ENCODE results near the gene ARSB.

ARSB gene

GRCh38 chr5:78985116-78985724 lies at the start of gene ARSB:
TSS of gene ARSB (minus strand) at chr5:78985310. CDS start at chr5:78985248, 62 bp downstream.
- peak; percentile 76 for DNase-seq

DNA sequence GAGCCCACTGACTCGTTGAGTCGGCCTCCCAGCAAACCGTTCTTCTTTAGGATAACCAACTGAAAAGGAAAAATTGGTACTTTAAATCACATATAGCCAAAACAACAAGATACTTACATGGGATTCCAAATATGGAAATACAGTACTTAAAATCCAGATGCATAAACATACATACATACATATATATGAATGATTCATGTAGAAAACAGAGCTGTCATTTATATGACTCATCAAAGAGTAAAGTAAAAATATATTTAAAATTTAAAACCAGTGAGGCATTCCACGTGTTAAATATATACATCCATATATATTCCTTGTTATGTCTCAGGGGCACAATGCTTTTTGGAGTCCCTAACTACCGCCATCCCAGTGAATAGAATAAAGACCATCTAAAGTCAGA lies 47.7 kb upstream of the ARSB start:
- no peak for DNase-seq

DNA sequence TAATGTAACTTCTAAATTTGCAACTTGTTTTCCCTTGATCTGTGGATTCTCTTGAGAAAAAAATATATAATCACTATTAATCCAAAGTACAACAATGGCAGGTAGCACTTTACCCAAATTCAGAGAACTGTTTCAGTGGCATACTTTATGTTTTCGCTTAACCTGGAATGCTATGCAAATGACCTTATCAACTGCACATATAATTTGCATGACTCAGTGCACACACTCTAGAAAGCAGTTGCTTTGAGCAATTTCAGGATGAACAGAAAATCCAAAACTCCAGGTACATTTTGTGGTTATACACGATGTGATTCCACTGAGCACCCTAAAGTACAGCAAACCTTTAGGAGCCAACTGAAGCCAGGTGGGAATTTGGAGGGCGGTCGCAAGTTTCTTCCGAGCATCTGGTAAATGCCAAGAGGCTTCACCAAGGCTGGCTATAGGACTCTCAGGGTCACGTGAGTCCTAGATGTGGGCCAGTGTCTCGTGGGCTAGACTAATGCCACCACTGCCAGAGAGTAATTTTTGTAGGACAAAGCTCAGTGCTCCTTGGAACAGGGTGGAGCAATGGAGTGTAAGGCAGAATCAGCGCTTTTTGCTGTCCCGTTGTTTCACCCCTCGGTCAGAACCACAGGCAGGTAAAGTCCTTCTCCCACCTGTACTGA lies 47.1 kb upstream of the ARSB start:
- no peak for DNase-seq

DNA sequence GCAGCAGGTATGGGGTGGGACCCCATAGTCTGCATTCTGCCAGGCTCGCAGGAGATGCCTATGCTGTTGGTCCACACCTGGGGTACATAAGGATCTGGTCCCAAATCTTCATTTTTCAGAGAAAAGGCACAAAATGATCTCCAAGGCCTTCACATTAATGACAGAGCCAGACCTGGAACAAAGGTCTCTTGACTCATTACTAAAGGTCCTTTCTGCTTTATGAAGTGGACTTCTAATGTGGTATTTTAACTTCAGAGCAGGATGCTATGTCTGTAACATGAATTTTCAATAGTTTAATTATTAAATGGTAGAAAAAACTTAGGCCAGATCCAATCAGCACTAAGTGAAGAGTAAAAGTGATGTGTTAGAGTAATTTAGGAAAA lies 46.4 kb upstream of the ARSB start:
- DNase-seq, result no peak

- DNase-seq, result no peak
These were observed 45.8 kb upstream of the ARSB start for GRCh38 chr5:79030663-79031484.

DNA sequence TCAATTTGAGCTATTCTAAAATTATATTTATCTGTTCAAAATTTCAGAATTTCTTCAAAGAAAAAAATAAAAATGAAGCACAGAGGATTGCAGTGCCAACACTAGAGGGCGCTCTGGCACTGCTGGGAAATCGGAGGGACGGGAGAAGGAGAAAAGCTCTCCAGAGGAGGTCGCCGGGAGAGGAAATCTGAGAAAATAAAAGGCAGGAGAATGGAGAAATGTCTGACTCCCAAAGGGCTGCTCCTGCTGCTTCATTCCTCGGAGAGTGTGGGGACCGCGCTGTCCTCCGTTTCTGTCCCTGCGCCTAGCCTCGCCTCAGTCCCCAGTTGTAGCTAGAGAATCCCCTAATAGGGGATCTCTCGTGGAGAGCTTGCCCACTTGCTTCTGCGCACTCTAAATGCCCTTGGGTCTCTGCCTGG lies 40.0 kb upstream of the ARSB start:
- DNase-seq, result peak; percentile 46

- DNase-seq, result no peak
These were observed 38.8 kb upstream of the ARSB start for GRCh38 chr5:79023947-79024346.

DNA sequence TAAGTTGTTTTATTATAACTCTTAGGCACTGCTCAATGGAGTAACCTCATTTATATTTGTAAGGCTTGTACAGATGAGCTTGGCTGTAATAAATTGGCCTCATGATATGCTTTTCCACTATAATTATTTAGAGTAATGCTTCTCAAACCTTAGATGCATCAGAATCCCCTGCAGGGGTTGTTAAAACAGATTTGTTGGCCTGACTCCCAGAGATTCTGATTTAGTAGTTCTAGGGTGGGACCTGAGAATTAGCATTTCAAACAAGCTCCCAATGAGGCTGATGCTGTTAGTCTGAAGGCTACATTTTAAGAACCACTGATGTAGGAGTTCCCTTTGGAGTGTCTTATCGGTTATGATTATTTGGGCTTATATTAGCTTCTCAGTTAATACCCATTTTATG lies 38.2 kb upstream of the ARSB start:
- no peak for DNase-seq

DNA sequence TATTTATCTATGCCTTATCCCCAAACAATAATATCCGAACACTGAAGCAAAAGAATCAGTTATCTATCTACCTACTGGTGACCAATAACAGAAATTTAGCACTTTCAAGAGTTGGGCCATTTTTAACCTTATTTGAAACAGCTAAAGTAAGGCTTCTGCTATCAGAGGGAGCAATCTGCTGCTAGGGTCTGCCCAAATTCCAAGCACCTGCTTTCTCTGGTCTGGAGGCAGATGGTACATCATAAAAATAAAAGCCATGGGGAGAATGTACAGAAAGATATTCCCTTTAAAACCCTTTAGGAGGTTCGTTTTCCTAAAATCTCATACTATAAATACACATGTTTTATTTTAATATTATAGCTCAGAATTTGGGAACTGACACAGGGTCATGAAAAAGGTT lies 37.7 kb upstream of the ARSB start:
- DNase-seq, result no peak

DNA sequence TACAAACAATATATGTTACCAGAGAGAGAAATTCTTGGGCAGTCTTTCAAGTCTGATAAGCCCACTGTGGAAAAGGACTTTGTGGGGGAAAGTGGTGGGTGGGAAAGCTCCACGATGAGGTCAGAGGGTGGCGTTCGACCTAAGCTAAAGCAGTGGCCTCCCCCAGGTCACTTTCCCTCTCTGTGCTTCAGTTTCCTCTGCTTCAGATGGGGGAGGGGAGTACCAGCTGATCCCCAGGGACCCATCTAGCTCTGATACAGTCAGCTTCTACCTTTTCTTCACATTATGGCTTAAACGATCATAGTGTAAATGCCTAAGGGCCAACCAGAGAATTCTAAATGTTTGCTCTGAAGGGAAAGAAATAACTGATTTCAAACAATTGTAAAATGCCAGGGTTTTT lies 36.6 kb upstream of the ARSB start:
- DNase-seq, result no peak

DNA sequence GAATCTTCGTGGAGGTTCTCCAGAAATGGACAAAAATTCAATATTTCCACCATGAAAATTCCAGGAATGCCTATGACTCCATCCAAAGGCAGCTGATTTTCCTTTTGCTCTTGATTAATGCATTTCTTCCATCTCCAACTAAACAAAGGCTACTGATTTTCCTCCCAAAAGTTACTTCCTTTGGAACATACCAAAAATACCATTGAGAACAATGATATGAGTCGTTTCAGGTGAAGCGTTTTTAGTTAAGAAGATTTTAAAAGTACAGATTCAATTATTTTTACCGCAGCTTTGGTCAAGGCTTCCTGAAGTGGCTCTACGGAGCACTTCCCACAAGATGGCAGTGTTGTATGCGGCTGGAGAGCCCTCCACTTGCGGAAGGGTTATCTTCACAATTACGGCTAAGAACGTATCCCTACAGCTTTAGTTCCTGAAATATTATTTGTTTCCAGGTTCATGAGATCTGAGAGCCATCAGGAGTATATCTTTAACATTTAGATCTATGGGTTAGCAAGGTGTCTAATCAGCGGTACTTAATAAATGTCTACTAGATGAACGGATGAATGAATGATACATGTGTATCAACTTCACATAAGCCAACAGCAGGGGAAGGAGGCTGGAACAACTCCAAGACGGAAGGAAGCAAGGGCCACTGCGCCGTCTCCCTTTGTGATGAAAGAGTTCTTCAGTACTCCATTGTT lies 35.9 kb upstream of the ARSB start:
- DNase-seq, result peak; percentile 53

DNA sequence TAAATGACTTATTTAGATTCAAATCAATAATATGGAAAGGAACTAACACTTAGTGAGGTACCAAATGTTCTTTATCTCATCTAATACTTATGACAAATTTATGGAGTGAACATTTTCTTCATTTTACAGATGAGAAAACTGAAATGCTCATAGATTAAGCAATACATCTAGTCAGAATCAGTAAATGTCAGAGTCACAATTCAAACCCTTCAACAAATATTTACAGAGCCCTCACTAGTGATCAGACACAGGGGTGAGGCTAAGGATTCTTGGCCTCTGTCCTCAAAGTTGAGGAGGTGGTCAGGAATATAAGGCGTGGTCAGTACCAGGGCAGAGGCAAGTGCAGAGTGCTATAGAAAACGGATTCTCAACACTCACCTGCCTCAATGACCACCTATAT lies 29.5 kb upstream of the ARSB start:
- DNase-seq, result no peak

DNA sequence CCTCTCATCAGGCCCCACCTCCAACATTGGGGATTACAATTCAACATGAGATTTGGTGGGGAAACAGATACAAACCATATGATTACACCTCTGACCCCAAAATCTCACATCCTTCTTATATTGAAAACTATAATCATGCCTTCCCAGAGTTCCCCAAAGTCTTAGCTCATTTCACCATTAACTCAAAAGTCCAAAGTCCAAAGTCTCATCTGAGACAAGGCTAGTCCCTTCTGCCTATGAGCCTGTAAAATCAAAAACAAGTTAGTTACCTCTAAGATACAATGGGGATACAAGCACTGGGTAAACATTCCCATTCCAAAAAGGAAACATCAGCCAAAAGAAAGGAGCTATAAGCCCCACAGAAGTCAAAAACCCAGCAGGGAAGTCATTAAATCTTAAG lies 26.8 kb upstream of the ARSB start:
- no peak for DNase-seq

GRCh38 chr5:79011219-79011836 lies 26.2 kb upstream of the ARSB start:
- DNase-seq, result no peak

DNA sequence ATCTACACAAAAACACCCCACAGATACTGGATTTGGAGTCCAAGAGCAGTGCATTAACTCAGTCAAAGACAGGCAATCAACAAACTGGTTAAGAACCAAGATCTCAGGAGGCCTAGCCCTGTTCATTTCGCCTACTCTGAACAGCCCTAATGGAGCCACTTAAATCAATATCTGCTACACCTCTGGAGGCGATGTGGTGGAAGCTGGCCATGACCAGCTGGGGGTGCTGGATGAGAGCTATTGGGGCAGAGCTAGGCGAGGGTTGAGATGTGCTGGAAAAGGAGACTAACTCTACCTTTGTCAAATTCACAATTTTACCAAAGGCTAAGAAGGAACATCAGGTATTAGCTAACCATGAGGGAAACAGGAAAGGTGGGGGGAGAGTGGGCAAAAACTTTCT lies 23.3 kb upstream of the ARSB start:
- DNase-seq, result no peak

- DNase-seq, result no peak
These were observed 22.8 kb upstream of the ARSB start for GRCh38 chr5:79007872-79008271.

- DNase-seq, result no peak
These were observed 21.0 kb upstream of the ARSB start for GRCh38 chr5:79005936-79006631.

- no peak for DNase-seq
These were observed 20.0 kb upstream of the ARSB start for GRCh38 chr5:79005151-79005550.

DNA sequence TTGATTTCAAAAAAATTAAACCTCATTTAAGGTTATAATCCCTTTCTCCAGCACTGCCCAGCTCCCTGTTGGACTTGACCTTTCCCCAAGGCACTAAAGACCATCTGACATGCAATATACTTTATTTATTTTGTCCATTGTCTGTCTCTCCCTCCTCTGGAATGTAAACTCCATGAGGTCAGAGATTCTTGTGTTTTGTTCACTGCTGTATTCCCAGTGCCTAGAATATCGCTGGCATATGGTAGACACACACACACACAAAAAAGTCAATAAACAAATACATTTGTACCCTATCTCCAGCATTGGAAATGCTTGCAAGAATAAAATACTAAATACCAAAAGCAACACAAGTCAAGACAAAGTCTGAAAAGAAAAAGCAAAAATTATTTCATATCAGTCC lies 17.3 kb upstream of the ARSB start:
- no peak for DNase-seq

DNA sequence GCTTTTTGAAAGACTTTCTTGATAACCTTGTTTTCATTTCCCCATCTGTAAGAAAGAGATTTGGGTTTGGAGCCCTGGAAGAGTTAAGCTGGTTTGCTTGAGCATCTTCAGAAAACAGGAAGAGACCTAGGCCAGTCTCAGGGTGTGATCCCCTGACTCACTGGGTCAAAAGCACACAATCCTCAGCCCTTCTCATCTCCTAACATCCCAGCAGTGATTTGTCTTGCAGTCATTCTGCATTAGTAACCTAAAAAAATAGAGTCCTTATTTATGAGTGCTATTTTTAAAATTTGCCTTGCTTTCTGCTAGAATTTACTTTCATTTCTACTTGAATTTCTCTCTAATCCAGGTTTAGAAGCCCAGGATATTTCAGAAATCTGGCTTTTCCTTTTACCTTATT lies 16.4 kb upstream of the ARSB start:
- no peak for DNase-seq

- DNase-seq, result no peak
These were observed 12.0 kb upstream of the ARSB start for GRCh38 chr5:78997090-78997489.

DNA sequence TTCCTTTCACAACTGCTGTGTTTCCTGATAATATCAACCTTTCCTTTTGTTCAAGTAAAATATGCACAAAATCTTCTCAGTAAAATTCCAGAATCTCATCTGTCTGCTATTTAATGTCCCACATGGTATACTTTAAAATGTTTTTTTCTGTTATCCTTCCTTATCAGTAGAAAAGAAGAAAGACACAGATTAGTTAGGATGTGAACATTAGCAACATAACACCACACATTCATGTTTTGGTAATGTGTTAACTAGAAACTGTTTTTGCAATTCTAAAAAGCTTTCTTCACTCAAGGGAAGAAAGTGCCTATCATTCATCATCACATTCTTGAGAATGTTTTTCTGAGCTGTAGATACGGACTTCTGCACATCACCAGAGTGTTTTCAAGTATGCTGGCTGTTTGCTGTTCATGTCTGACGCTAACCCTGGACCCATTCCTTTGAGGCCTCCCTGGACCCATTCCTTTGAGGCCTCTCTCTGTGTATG lies 10.5 kb upstream of the ARSB start:
- DNase-seq, result no peak
